Stimulated activated naive CD4-positive, alpha-beta T cell treated with Interleukin-2 at 50 U/mL for 16 hours (primary cell): ENCODE results near the gene KREMEN1.

Experiments
- DNase-seq: peaks from one replicate; lab custom pipeline; 2025; lab: John Stamatoyannopoulos, UW

Gene KREMEN1

DNA sequence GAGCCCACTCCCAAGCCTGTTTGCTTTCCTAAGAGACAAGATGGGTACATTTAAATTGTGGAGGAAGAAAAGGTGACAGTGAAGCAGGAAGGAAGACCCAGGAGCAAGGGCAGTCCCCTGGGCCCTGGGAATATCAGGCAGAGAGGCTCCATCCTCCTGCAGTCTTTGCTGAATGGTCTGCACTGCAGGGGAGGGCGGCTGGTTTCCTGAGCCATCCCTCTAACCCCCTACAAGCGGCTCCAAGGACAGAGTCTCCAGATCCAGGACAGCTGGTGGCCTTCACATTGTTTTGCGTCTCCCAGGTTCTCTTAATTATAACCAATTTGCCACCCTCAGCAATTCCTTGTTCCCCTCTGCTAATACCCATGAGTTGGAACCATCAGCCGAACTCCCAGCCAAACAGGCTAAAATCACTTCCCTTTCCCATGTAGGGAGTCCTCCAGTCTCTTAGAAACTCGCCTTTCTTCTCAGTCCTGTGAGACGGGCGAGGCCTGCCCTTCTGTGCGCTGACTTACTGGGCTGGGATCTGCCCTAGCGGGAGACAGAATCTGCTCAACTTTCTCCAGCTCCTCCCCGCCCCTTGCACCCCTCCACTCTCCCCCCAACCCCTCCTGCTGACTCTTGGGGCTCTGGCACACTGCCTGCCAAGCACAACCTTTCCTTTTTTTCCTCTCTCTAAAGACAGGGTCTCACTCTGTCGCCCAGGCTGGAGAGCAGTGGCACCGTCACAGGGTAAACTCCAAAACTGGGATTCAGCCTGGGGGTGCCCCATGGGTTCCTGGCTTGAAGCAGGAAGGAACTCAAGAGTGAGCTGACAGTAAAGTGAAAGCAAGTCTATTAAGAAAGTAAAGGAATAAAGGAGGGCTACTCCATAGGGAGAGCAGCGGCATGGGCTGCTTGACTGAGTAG, 79.5 kb downstream of the KREMEN1 start:
- no peak for DNase-seq

DNA sequence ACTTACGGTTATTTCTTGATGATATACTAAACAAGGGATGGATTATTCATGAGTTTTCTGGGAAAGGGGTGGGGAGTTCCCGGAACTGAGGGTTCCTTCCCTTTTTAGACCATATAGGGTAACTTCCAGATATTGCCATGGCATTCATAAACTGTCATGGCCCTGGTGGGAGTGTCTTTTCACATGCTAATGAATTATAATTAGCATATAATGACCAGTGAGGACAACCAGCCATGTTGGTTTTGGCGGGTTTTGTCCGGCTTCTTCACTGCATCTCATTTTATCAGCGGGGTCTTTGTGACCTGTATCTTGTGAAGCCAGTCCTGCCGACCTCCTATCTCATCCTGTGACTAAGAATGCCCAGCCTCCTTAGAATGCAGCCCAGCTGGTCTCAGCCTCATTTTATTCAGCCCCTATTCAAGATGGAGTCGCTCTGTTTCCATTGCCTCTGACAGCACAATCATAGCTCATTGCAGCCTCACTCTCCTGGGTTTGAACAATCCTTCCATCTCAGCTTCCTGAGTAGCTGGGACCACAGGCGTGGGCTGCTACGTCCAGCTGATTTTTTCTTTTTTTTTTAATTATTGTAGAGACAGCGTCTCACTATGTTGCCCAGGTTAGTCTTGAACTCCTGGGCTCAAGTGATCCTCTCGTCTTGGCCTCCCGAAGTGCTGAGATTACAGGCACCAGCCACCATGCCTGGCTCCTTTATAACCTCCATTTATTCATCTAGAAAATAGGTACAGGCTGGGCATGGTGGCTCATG, 80.3 kb downstream of the KREMEN1 start:
- no peak for DNase-seq

DNA sequence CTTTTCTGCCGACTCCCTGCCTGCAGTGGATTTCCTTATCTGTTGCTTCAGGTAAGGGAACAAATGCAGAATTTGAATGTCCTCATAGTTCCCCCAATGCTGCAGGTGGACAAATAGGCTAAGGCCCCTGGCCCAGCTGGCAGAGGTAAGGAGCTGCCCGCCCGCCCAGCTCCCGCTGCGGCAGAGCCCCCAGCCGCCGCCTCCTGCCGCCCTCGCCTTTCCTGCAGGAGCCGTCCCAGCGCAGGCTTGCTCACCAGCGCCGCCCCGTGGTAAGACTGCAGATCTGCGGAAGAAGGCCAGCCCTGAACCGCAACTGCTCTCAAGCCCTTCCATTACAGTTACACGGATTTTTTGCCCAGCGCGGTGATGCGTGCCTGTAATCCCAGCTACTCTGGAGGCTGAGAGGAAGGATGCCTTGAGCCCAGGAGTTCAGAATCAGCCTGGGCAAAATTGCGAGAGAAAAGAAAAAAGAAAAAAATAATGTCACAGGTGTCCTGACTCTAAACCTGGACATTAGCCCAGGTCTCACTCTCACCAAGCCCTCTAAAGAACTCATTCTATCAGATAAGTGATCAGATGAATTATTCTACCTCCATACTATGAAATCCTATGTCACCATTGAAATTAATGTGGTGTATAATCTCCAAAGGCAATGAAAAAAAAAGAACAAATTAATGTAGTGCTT, 81.7 kb downstream of the KREMEN1 start:
- DNase-seq, result peak; percentile 24

- DNase-seq, result no peak
Observed at GRCh38 chr22:29155966-29156365, 83.1 kb downstream of the KREMEN1 start.

- no peak for DNase-seq
Observed at GRCh38 chr22:29156507-29156906, 83.7 kb downstream of the KREMEN1 start.

DNA sequence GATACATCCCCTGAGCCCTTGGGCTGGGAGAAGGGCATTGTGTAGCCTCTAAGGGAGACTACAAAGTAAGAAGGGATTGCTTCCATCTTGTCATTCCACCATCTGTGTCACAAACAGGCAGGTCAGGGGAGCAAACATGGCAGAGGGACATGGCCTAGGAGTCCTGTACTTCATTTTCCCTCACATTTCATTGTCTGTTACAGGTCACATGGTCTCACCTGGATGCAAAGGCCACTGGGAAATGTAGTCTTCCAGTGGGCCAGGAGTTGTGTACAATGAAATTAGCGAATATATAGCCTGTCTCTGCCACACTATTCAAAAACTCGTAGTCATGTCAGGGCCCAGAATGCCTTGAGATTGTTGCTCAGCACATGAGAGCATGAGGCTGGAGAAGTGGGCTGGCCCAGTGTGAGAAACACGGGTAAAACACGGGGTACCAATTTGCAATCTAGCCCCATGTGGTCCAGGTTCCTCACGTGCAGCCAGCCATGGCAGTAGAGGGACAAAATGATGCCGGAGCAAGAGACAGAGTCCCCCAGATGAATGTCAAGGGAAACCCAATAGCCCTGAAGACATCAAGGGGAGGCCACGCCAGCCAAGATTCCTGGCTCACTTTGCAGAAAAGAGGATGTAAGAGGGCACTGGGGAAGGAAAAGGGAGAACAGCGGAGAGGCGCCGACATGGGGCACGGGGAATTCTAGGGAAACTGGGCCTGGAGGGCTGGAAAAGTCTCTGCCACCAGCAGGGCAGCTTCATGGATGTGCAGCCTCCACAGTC, 85.1 kb downstream of the KREMEN1 start:
- DNase-seq, result no peak

GRCh38 chr22:29158546-29158945, 85.7 kb downstream of the KREMEN1 start:
- no peak for DNase-seq

DNA sequence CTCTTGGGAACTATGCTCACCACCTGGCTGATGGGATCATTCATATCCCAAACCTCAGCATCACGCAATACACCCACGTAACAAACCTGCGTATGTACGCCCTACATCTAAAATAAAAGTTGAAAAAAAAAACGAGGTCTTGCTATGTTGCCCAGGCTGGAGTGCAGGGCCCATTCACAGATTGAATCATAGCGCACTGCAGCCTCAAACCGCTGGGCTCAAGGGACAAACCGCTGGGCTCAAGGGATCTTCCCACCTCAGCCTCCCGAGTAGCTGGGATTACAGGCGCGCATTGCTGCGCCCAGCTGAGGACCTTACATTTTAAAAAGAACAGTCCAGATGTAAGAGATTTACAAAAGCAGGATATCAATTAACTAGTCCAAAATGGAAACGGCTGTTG, 91.0 kb downstream of the KREMEN1 start:
- no peak for DNase-seq

GRCh38 chr22:29165321-29166060, 92.7 kb downstream of the KREMEN1 start:
- DNase-seq, result no peak

DNA sequence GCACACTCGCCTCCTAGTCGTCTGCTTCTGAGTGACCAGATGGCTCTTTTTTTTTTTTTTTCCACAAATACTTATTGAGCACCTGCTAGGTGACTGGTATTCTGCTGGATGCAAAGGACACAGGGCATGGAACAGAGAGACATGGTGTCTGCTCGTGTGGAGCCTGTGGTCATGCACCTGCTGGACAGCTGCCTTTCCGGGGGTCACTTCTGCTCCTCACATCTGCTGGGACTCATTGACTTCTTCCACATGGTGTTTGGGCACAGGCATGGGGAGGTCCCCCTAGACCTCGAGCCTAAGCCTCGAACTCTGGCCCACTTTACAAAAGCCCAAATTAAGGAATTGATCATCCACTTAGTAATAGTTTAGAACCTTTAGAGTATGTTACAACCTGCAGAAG, 93.3 kb downstream of the KREMEN1 start:
- no peak for DNase-seq

DNA sequence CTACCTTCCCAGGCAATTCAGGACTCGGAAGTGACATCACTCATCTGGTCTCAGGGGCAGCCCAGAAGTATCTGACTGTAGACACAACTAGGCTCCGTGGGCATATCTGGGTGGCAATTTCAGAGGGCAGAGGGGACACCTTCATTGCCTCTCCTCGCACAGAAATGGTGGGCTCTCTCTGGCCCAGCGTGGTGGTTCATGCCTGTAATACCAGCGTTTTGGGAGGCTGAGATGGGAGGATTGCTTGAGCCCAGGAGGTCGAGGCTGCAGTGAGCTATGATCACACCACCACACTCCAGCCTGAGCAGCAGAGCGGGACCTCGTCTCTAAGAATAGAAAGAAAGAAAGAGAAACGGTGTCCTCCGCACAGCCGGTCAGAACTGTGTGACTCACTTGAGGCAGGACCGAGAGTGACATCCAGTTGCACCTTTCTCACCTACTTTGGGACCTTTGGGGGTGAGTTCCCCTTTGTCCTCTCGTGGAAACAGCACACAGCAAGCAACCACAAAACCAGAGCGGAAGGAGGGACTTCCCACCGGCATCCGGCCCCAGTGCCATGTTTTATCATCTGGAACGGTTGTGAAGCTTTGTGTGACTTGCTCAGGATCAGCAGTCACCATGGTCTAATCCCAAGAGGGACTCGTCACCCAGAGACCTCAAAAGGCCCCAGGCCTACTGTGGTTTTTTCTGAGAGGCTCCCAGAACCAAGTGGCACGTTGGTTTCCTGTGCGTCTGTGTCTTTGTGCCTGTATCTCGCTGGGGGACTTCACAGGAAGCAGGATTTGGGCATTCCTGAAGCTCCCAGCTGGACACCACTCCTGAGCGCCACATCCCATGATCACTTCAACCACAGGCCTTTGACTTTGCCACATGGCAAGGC, 94.4 kb downstream of the KREMEN1 start:
- DNase-seq, result peak; percentile 13

GRCh38 chr22:29171721-29172120, 98.9 kb downstream of the KREMEN1 start:
- no peak for DNase-seq

GRCh38 chr22:29172216-29172615, 99.4 kb downstream of the KREMEN1 start:
- no peak for DNase-seq

DNA sequence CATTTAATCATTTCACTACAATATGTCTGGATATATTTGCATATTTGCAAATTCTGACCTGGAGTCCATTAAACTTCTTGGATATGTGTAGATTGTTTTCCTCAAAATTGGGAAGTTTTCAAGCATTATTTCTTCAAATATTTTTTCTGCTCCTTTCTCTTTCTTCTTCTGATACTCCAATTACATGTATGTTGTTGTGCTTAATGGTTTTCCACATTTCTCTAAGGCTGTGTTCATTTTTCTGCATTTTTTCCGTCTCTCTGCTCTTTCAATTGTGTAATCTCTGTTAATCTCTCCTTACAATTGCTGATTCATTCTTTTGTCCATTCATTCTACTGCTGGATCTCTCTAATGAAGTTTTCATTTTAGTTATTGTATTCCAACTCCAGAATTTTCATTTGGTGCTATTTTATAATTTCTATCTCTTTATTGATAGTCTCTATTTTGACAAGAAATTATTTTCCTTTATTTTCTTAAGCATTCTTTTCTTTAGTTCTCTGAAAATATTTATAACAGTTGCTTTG, 102.5 kb downstream of the KREMEN1 start:
- DNase-seq, result no peak

DNA sequence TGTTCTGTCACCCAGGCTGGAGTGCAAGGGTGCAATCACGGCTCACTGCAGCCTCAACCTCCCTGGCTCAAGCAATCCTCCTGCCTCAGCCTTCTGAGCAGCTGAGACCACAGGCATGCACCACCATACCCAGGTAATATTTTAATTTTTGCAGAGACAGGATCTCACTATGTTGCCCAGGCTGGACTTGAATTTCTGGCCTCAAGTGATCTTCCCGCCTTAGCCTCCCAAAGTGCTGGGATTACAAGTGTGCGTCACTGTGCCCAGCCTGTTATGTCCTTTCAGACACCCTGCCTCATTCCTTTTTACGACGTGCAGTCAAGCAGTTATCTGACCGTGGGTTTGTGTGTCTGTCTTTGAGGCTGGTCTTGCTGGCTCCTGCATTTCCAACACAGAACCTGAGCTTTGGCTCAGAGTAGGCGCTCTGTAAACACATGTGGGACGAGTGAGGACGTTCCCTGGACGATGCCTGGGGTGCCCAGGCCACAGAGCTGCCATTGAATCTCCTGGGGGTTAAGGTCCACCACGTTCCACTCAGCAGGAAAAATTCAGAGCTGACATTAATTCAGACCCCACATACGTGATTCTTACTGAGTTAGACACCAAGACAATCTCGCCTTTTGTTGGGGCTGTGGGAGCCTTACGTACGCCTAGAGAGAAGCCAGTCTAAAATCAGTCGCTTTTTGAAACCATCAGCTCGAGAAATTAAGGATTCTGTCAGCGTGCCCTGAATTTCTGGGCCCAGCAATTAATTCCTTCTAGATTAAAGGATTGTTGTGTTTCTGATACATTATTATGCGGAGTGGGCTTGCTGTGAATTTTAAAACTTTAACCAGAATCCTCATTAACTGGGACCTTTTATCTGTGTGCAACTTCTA, 111.4 kb downstream of the KREMEN1 start:
- no peak for DNase-seq

DNA sequence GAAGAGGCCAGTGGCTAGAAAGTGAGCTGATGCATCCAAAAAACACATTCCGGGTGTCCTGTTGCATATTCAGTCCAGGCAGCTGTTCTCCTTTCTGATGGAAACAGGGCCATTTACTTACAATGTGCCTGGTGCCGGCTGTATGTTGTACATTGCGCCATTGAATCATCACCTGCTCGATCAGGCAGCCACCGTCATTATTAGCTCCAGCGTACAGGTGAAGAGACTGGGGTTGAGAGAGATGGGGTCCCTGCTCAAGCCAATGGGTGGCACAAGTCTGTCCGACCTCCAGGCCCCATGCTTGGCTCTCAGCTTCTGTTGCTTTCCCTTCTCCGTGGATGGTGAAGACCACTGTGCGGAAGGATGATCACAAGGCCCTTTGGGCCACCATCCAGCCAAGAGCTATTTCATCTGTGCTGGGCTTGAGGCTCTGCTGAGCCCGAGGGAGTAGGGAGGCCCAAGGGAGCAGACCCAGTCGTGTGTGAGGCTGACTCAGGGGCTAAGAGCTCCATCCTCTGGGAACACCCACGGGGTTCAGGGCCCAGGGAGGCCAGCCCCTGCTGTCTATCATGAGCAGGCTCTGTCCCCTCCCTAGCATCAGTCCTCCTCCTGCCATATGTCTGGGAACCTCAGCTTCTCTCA, 112.1 kb downstream of the KREMEN1 start:
- no peak for DNase-seq

GRCh38 chr22:29186302-29186701, 113.5 kb downstream of the KREMEN1 start:
- no peak for DNase-seq

DNA sequence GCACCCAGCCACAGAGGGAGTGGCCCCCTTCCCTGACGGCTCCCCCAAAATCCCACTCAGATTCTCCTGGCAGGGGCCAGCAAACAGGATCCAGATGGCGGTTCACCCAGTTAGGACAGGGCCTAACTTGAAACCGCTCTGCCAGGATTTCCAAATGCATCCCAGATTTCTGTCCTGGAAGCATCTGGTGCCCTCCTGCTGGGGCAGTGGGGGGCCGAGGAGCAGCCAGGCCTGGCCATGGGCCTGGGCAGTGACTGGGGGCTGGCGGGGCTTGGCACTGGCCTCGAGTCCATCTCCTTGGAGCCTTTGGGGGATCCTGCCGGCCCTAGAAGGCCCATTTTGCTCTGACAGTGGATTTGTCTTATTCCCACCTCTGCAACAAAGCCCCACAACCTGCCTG, 115.0 kb downstream of the KREMEN1 start:
- no peak for DNase-seq
